ENCODE results near the gene RXRA.

RXRA gene

DNA sequence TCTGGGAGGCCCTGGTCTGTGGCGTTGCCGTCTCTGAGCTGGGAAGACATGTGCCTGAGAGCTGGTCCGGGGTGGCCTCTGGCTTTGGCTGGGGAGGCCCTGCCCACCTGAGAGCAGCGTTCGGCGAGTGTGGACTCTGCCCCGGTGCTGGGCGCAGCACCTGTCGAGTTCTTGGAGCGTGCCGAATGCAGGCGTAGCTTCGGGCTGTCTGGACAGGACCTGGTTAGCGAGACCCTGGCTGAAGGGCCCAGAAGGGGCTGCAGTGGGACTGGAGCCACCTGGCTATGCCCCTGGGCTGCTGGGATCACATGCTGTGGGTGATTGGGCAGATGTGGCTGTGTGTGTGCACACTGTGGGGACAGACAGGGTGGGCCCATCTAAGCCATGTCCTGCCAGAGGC, 56.5 kb downstream of the RXRA start:
- DNase-seq (ENCODE audit: low read depth in 2 of 2): no peak

GRCh38 chr9:134383148-134383547, 56.9 kb downstream of the RXRA start:
- no peak for DNase-seq (ENCODE audit: low read depth in 2 of 2)

- no peak for DNase-seq (ENCODE audit: low read depth in 2 of 2)
Measured at GRCh38 chr9:134384811-134385479, 58.7 kb downstream of the RXRA start.

DNA sequence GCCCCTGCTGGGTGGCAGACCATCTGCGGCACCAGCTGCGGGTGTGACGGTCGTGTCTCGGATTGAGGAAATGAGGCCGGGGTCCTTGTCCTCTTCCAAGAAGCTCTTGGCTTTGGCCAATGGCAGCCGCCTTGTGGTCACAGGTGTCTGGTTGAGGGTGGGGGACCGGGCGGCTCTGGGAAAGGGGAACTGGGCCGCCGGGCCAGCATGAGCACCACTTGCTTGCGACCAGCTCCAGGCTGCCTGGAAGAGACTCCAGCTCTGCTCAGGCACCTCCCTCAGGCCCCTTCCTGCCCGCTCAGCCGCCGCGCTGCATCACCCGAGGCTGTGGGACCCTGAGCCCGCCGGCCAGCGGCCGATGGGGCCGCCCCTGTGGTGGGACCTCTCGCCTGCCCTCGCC, 59.7 kb downstream of the RXRA start:
- DNase-seq (ENCODE audit: low read depth in 2 of 2): no peak

DNA sequence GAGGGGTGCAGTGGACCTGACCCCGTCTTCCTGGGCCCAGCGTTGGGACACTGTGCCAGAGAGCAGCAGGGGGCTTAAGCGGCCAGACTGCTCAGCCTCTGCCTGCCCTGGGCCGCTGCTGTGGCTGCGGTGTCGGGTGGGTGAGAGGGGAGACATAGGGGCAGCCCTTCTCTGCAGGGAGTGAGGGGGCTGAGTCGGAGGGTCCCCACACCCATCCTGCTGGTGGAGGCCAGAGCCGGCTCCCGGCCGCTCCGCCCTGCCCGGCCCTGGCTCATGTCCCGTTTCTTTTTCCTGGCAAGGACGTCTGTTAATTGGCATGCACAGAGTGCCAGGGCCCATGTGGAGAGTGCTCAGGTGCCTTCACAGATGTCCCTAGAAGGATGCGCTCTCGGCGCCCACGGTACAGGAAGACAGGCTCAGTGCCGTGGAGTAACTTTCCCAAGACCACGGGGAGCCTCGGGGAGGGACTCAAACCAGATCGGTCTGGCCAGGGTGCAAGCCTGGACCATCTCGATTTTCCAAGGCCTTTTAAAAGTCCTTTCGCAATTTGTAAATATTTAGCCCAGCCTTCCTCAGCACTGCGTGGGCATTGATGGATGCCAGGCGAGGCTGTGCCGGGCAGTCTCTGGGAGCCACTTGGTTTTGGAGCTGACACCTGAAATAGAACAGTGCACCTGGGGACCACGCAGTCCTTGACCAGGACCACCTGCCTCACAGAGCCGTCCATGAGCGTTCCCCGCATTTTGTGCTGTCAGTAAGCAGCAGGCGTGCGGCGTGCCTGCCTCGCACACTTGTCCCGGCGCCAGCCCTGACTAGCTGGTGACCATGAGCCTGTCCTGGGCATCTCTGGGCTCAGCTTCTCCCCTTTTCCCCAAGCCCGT, 60.9 kb downstream of the RXRA start:
- no peak for DNase-seq (ENCODE audit: low read depth in 2 of 2)

DNA sequence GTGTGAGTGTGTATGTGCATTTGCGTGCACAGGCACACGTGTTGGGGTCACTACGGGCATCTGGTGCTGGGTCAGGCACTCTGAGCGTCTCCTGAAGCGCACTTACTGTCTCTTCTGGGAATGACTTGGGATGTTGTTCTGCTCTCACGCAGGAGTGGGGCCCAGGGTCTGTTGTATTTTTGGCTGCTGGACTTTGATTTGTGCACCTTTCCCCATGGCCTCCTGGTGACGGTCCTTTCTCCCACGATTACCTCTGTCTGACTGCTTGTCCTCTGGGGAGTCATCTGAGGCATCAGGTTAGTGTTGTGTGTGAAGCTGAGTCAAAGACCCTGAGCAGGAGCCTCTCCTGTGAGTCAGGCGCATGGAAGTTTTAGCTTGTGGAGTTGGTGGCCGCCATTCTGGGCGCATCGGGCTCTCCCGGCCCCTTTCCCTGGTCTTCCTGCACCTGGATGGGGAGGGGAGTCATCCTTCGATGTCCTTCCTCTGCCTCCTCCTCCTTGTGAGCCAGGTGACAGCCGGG, 62.1 kb downstream of the RXRA start:
- no peak for DNase-seq (ENCODE audit: low read depth in 2 of 2)

DNA sequence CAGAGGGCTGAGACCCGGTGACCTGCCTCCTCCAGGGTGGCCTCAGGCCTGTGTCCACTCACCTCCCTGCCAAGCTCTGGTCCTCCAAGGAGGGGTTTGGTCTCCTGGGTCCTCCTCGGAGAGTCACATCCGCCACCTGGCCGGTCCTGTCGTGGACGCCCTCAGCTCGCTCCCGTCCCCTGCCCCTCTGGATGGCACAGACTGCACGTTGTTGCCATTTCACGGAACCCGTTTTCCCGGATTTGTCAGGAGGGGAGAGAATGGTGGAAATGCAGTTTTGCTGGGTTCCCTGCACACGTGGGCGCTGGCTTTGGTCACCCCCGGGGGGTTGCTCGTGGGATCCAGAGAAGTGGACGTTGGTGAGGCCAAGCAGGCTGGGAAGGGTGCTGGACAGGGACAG, 62.7 kb downstream of the RXRA start:
- DNase-seq (ENCODE audit: low read depth in 2 of 2): no peak

GRCh38 chr9:134389642-134390041, 63.4 kb downstream of the RXRA start:
- DNase-seq (ENCODE audit: low read depth in 2 of 2): no peak

DNA sequence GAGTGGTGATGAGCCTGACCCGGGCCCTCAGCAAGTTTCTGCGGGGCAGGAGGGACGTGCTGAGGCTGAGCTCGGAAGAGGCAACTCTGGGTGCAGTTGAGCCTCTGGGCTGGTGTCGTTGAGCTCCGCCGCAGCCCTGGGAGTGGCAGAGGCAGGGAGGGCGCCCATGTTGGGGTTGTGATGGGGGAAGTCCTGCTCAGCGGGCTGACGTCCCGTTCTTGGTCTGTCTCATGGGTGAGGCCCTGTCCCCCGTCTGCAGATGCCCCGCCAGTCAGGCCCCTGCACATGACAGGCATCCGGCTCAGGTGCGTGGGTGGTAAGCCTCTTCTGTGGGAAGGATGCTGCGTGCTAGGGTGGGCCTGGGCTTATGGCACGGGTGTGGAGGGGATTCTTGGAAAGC, 64.3 kb downstream of the RXRA start:
- peak; percentile 44 to 58 for DNase-seq (ENCODE audit: low read depth in 2 of 2)

- DNase-seq (ENCODE audit: low read depth in 2 of 2): no peak
Measured at GRCh38 chr9:134390947-134391318, 64.7 kb downstream of the RXRA start.

DNA sequence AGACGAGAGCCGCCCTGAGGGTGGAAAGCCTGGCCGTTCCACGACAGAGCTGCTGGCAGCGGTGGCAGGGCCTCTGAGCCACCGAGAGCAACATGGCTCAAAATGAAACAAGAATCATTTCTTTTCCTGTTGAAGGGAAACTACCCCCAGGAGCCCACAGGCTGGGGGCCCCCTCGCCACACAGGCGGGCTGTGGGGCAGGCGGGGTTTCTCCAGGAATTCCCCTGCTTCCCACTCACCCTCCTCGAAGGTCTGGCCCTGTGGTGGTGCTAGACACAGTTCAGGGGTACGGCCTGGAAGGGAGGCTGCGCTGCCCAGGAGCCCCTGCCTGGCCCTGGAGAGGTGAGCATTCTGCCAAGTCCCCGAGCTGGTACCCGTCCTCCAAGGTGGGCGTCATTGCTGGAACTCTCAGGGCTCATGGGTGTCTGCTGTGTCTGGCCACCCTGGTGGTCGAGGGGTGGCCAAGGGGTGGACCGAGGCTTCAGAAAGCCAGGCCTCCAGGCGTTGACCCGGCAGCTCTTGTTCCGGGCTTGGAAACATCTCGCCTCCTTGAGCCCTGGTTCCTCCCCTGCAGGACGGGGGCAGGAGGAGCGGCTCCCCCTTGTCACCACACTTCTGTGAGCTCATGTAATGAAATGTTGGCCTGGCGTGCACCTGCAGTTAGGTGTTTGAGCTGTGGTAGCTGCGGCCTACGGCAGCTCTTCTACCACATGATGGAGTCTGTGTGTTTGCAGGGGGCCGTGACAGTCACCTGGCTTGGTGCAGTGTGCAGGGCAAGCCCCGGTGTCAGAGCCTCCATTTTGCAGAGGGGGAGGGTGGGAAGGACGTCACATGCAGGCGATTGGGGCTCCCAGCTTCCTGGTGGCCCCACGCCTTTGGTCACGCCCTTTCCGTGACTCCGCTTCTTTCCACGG, 65.3 kb downstream of the RXRA start:
- DNase-seq (ENCODE audit: low read depth in 2 of 2): peak; percentile 57 to 63

- DNase-seq (ENCODE audit: low read depth in 2 of 2): no peak
Measured at GRCh38 chr9:134392900-134393299, 66.6 kb downstream of the RXRA start.

GRCh38 chr9:134393582-134394280, 67.5 kb downstream of the RXRA start:
- no peak for DNase-seq (ENCODE audit: low read depth in 2 of 2)

- no peak for DNase-seq (ENCODE audit: low read depth in 2 of 2)
Measured at GRCh38 chr9:134395002-134395517, 68.8 kb downstream of the RXRA start.

- no peak for DNase-seq (ENCODE audit: low read depth in 2 of 2)
Measured at GRCh38 chr9:134395737-134396257, 69.5 kb downstream of the RXRA start.

DNA sequence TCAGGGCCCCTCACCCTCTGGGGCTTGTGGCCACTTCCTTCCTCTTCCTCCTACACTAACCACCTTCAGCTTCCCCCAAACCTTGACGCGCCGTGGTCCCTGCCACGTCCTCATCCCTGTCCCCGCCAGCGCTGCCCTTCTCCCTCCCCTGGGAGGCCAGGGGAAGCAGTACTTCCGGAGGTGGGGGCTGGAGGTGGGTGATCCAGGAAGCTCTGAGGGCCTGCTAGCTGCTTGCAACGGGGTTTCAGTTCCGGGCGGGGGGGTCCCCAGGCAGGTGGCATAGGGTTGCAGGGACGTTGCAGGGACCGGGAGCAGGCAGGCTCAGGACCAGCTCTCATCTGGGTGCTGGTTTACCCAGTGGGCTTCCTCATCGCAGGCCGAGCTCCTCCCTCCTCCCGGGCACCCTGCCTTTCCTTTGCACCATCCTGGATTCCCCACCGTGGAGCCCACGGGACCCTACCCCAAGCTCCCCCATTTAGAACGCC, 70.0 kb downstream of the RXRA start:
- peak in 1 of 2 donors; percentile 30 for DNase-seq (ENCODE audit: low read depth in 2 of 2)

DNA sequence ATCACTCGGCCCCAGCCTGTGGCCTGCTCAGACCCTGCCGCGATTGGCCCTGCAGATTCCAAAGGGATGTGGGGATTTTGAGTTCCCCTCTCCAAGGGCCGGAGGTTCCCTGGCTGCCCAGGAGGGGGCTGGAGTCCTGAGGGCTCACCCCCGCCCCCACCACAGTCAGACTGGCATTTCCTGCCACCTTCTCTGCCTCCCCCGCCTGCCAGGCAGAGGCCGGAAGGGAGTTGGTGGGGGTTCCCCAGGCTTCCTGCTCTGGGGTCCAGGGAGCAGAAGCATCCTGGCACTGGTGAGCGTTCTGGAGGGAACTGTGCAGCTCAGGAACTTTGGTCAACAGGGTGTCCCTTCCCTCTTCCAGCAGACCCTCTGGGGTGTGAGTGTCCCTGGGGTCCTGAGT, 70.6 kb downstream of the RXRA start:
- peak in 1 of 2 donors; percentile 36 for DNase-seq (ENCODE audit: low read depth in 2 of 2)

- DNase-seq (ENCODE audit: low read depth in 2 of 2): no peak
Measured at GRCh38 chr9:134398756-134399155, 72.5 kb downstream of the RXRA start.

DNA sequence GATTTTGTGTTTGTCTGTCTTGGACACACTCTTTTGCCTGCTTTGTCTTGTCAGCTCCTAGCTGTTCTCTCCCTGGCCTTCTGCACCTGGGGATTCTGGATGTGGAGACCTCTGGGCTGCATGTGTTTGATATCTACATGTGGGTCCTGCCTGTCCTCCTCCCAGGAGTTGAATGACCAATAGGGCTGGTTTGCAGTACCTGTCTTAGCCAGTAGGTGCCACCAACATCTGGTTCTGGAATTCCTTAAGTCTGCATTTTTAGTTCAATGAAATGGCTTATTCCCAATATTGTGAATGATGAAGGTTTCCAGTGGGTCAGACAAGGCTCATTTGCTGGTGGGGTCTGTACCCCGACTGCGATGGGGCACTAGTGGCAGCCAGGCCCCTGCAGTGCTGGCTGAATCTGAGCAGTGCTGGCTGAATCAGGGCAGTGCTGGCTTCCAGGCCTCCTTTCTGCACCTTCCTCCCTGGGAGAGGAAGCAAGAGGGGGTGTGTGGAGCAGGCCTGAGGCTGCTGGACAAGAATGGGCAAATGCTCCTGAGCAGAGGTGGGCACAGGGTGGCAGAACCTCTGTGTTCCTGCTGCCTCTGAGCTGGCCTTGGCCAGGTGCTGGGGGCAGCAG, 73.3 kb downstream of the RXRA start:
- DNase-seq (ENCODE audit: low read depth in 2 of 2): no peak

GRCh38 chr9:134400283-134400682, 74.0 kb downstream of the RXRA start:
- DNase-seq (ENCODE audit: low read depth in 2 of 2): no peak
